Trophoblast cell (in vitro differentiated cells and primary cell): ENCODE data around the gene PVALEF.
A peak's percentile ranks its signal among the peaks of the same experiment; 100 is the strongest.

ENCODE experiments used
- DNase-seq, 2 donors: peaks; one replicate each; pipeline ENCODE4 v3.0.0-alpha.2; 2016
- H2AFZ ChIP-seq: 2 replicates; pipeline ENCODE4 v1.6.1; 2013; ENCODE audit warnings: low read length, moderate library complexity, mild to moderate bottlenecking; ENCODE audit not compliant: insufficient read depth, poor library complexity
- H2AK5ac ChIP-seq: 2 replicates; pipeline ENCODE4 v1.6.1; 2013; ENCODE audit warnings: mild to moderate bottlenecking, low read length
- H2BK120ac ChIP-seq: 2 replicates; pipeline ENCODE4 v1.6.1; 2013; ENCODE audit warnings: low read length, mild to moderate bottlenecking, moderate library complexity; ENCODE audit not compliant: insufficient read depth, poor library complexity
- H2BK12ac ChIP-seq: 2 replicates; pipeline ENCODE4 v1.6.1; 2013; ENCODE audit warnings: mild to moderate bottlenecking, low read length, moderate library complexity
- H2BK5ac ChIP-seq: 2 replicates; pipeline ENCODE4 v1.6.1; 2013; ENCODE audit warnings: low read length, low read depth, moderate library complexity, mild to moderate bottlenecking; ENCODE audit not compliant: poor library complexity
- H3K14ac ChIP-seq: 2 replicates; pipeline ENCODE4 v1.6.1; 2013; ENCODE audit warnings: mild to moderate bottlenecking, low read length
- H3K18ac ChIP-seq: 2 replicates; pipeline ENCODE4 v1.6.1; 2013; ENCODE audit warnings: mild to moderate bottlenecking, low read length
- H3K23ac ChIP-seq: 2 replicates; pipeline ENCODE4 v1.6.1; 2013; ENCODE audit warnings: low read length
- H3K27ac ChIP-seq: 2 replicates; pipeline ENCODE4 v1.5.1; 2013; ENCODE audit warnings: low read depth, mild to moderate bottlenecking, inconsistent platforms, low read length, moderate library complexity
- H3K27me3 ChIP-seq: 2 replicates; pipeline ENCODE4 v1.6.1; 2013; ENCODE audit warnings: inconsistent platforms, mild to moderate bottlenecking, low read length, moderate library complexity; ENCODE audit not compliant: insufficient read depth
- H3K36me3 ChIP-seq, 2 experiments: 1 replicate in 1 of 2; 2 replicates in 1 of 2; pipeline ENCODE4 v1.6.1; 2013; ENCODE audit warnings: low read length in 2 of 2, mild to moderate bottlenecking in 2 of 2, moderate library complexity in 1 of 2; ENCODE audit not compliant: insufficient read depth in 2 of 2, control insufficient read depth in 1 of 2
- H3K4ac ChIP-seq: 2 replicates; pipeline ENCODE4 v1.6.1; 2013; ENCODE audit warnings: low read depth, mild to moderate bottlenecking, low read length, moderate library complexity
- H3K4me1 ChIP-seq, 2 experiments: 1 replicate in 1 of 2; 2 replicates in 1 of 2; pipeline ENCODE4 v1.6.1; 2013; ENCODE audit warnings: low read length in 2 of 2, mild to moderate bottlenecking in 2 of 2, moderate library complexity in 1 of 2; ENCODE audit not compliant: insufficient read depth in 2 of 2, control insufficient read depth in 1 of 2
- H3K4me2 ChIP-seq: 2 replicates; pipeline ENCODE4 v1.6.1; 2013; ENCODE audit warnings: inconsistent platforms, mild to moderate bottlenecking, low read length, moderate library complexity
- H3K4me3 ChIP-seq: 2 replicates; pipeline ENCODE4 v1.5.1; 2013; ENCODE audit warnings: mild to moderate bottlenecking, low read depth, low read length, inconsistent platforms
- H3K79me1 ChIP-seq: one replicate; pipeline ENCODE4 v1.6.1; 2013; ENCODE audit warnings: low read length
- H3K79me2 ChIP-seq: 2 replicates; pipeline ENCODE4 v1.6.1; 2013; ENCODE audit warnings: low read length, mild to moderate bottlenecking; ENCODE audit not compliant: control insufficient read depth, insufficient read depth, poor library complexity
- H3K9ac ChIP-seq: 2 replicates; pipeline ENCODE4 v1.6.1; 2013; ENCODE audit warnings: mild to moderate bottlenecking, low read length
- H3K9me3 ChIP-seq: 2 replicates; pipeline ENCODE4 v1.6.1; 2013; ENCODE audit warnings: low read depth, mild to moderate bottlenecking, control low read depth, inconsistent platforms, low read length; ENCODE audit not compliant: insufficient read depth
- H4K12ac ChIP-seq: 2 replicates; pipeline ENCODE4 v1.6.1; 2013; ENCODE audit warnings: low read depth, mild to moderate bottlenecking, low read length, moderate library complexity
- H4K8ac ChIP-seq: 2 replicates; pipeline ENCODE4 v1.6.1; 2013; ENCODE audit warnings: low read depth, mild to moderate bottlenecking, low read length, moderate library complexity
- H4K91ac ChIP-seq: one replicate; pipeline ENCODE4 v1.6.1; 2013; ENCODE audit warnings: low read depth, mild to moderate bottlenecking, low read length, moderate library complexity
- WGBS: extraction: QIAGEN DNeasy Blood & Tissue Kit; methylation state at CpG from one replicate; pipeline ENCODE4 v1.1.7; 2013; ENCODE audit warnings: missing lambda C conversion rate; ENCODE audit not compliant: insufficient read length, insufficient coverage; ENCODE audit errors: extremely low coverage; 5-methylcytosine and 5-hydroxymethylcytosine counted together

Gene PVALEF

GRCh38 chr17:81120695-81121621, 44.3 kb upstream of the PVALEF start:
- Histone ChIP-seq H3K27ac (no peak overlapping the region), H2BK120ac (no peak overlapping the region), H3K14ac (no peak overlapping the region), H3K4me1 (peaks cover 8 to 14% of the 10 kb centered on the region in 2 experiments), H3K4ac (no peak overlapping the region), H4K91ac (no peak overlapping the region), H3K9me3 (peaks cover 9% of the 10 kb centered on the region), H3K36me3 (peaks cover 0 to 7% of the 10 kb centered on the region in 2 experiments), H4K12ac (no peak overlapping the region), H3K9ac (no peak overlapping the region), H3K23ac (no peak overlapping the region), H3K79me1 (peaks cover 3% of the 10 kb centered on the region), H2AK5ac (no peak overlapping the region), H2AFZ (no peak overlapping the region), H3K27me3 (peaks cover 5% of the 10 kb centered on the region), H3K18ac (no peak overlapping the region), H3K79me2 (peaks cover 2% of the 10 kb centered on the region), H2BK12ac (no peak overlapping the region), H3K4me2 (no peak overlapping the region), H4K8ac (no peak overlapping the region), H2BK5ac (no peak overlapping the region), H3K4me3 (no peak overlapping the region)
- DNase-seq, result no peak
- no CpG with 5 or more reads among the region's 45 CpGs for WGBS

- no peak for DNase-seq
- H3K36me3 ChIP-seq, result no peaks in the 10 kb centered on the region
- no peak overlapping the region for H2AK5ac ChIP-seq
- H3K18ac ChIP-seq, result no peak overlapping the region
- H3K23ac ChIP-seq, result no peak overlapping the region
- H2BK12ac ChIP-seq, result no peak overlapping the region
- H3K4me1 ChIP-seq, result peaks cover 8 to 14% of the 10 kb centered on the region in 2 experiments
- H2BK5ac ChIP-seq, result no peak overlapping the region
- no peak overlapping the region for H3K9ac ChIP-seq
- no CpG with 5 or more reads among the region's 109 CpGs for WGBS
- H3K4ac ChIP-seq, result no peak overlapping the region
- no peak overlapping the region for H2BK120ac ChIP-seq
- H3K79me1 ChIP-seq, result peaks cover 3% of the 10 kb centered on the region
- peaks cover 5% of the 10 kb centered on the region for H3K27me3 ChIP-seq
- H3K4me2 ChIP-seq, result no peak overlapping the region
- peaks cover 9% of the 10 kb centered on the region for H3K9me3 ChIP-seq
- H3K27ac ChIP-seq, result no peak overlapping the region
- H3K4me3 ChIP-seq, result no peak overlapping the region
- H4K12ac ChIP-seq, result no peak overlapping the region
- H4K8ac ChIP-seq, result no peak overlapping the region
- H3K14ac ChIP-seq, result no peak overlapping the region
- no peak overlapping the region for H4K91ac ChIP-seq
- no peak overlapping the region for H2AFZ ChIP-seq
- peaks cover 2% of the 10 kb centered on the region for H3K79me2 ChIP-seq
These were observed 43.2 kb upstream of the PVALEF start for GRCh38 chr17:81121841-81122733.

GRCh38 chr17:81123052-81124048, 42.0 kb upstream of the PVALEF start:
- Histone ChIP-seq H3K23ac (no peak overlapping the region), H3K27ac (no peak overlapping the region), H3K4me3 (peak overlapping the region; percentile 12), H3K4me2 (no peak overlapping the region), H3K27me3 (peaks cover 5% of the 10 kb centered on the region), H3K14ac (no peak overlapping the region), H3K9ac (no peak overlapping the region), H2AFZ (no peak overlapping the region), H4K8ac (no peak overlapping the region), H4K91ac (no peak overlapping the region), H3K4ac (no peak overlapping the region), H2AK5ac (no peak overlapping the region), H3K79me1 (peaks cover 3% of the 10 kb centered on the region), H3K4me1 (peaks cover 8 to 14% of the 10 kb centered on the region in 2 experiments), H3K36me3 (no peaks in the 10 kb centered on the region), H3K9me3 (peaks cover 9% of the 10 kb centered on the region), H3K79me2 (peaks cover 2% of the 10 kb centered on the region), H2BK12ac (no peak overlapping the region), H2BK5ac (no peak overlapping the region), H2BK120ac (no peak overlapping the region), H3K18ac (no peak overlapping the region), H4K12ac (no peak overlapping the region)
- WGBS, result no CpG with 5 or more reads among the region's 39 CpGs
- DNase-seq, result no peak
